ENCODE measurements around the gene SLC6A6.

DNA sequence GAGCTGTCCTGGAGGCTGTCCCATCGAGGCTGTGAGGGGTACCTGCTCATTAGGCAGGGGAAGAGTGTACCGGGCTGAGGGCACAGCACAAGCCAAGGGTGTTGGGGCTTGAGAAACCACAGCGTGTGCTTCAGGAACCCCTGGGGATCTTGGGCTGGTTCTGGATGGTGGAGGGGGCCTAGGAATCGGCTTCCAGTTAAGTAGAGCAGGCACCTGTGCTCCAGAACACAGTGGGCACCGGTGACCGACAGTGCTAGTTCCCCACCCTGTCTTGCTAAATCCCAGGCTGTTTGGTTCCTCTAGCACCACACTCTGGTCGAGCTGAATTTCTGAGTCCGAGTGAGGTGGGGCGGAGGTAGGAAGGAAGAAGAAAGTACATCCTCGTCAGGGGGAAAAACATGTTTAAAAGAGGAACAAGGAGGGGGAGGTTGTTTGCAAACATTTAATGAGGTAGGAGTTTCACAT is 29.1 kb downstream of the SLC6A6 start:
- TF ChIP-seq, protein P1, sequence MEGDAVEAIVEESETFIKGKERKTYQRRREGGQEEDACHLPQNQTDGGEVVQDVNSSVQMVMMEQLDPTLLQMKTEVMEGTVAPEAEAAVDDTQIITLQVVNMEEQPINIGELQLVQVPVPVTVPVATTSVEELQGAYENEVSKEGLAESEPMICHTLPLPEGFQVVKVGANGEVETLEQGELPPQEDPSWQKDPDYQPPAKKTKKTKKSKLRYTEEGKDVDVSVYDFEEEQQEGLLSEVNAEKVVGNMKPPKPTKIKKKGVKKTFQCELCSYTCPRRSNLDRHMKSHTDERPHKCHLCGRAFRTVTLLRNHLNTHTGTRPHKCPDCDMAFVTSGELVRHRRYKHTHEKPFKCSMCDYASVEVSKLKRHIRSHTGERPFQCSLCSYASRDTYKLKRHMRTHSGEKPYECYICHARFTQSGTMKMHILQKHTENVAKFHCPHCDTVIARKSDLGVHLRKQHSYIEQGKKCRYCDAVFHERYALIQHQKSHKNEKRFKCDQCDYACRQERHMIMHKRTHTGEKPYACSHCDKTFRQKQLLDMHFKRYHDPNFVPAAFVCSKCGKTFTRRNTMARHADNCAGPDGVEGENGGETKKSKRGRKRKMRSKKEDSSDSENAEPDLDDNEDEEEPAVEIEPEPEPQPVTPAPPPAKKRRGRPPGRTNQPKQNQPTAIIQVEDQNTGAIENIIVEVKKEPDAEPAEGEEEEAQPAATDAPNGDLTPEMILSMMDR (IDR thresholded peaks at IDR 0.05), result no peak
- TF ChIP-seq POLR2A (IDR thresholded peaks at IDR 0.05), result no peak

Data from esophagus squamous epithelium (tissue), 4 donors.